Body of pancreas (tissue), 4 donors: Measurements from ENCODE around the gene GPR12. TPM values are rescaled to one million over a fixed set of nuclear protein-coding genes. Genes with fewer than 3 reads are reported as not detected.

Experiments
- ATAC-seq: fragments of 150-250 bp; one replicate; pipeline ENCODE4 v1.9.1; 2016
- DNase-seq, 4 donors: peaks; one replicate each; pipeline ENCODE4 v3.0.0-alpha.2; 2019
- H3K27ac ChIP-seq, 4 donors: fragments of 200-600 bp; sonication (generic); 1 replicate in 3 of 4; 2 replicates in 1 of 4; pipeline versions ENCODE4 v1.5.1 to v1.6.1; 2016 to 2019; ENCODE audit warnings: mild to moderate bottlenecking in 1 of 4, mixed read lengths in 1 of 4, moderate library complexity in 1 of 4
- H3K27me3 ChIP-seq, 2 donors: fragments of 200-600 bp; sonication (generic); one replicate each; pipeline ENCODE4 v1.6.0; 2016; ENCODE audit warnings: mild to moderate bottlenecking in 1 of 2
- H3K36me3 ChIP-seq, 2 donors: fragments of 200-600 bp; sonication (generic); replicated peaks in 1 of 2; 2 replicates each; pipeline ENCODE4 v1.5.1; 2016; ENCODE audit warnings: low read depth in 2 of 2; ENCODE audit not compliant: insufficient read depth in 1 of 2
- H3K4me1 ChIP-seq: fragments of 200-600 bp; sonication (generic); one replicate; pipeline ENCODE4 v1.6.0; 2016
- H3K4me3 ChIP-seq, 2 donors: fragments of 200-600 bp; sonication (generic); 1 replicate in 1 of 2; 2 replicates in 1 of 2; pipeline ENCODE4 v1.5.1; 2016 to 2019
- H3K9me3 ChIP-seq, 3 donors: fragments of 200-600 bp; sonication (generic); 1 replicate in 2 of 3; 2 replicates in 1 of 3; pipeline ENCODE4 v1.5.1; 2016
- POLR2A ChIP-seq, 3 donors: fragments of 450-650 bp; IDR thresholded peaks; one replicate each; pipeline ENCODE4 v1.6.1; 2016; ENCODE audit warnings: antibody characterized with exemption in 3 of 3, mild to moderate bottlenecking in 2 of 3
- WGBS, 2 donors: methylation state at CpG; one replicate each; pipeline ENCODE4 v1.1.5; 2017; 5-methylcytosine and 5-hydroxymethylcytosine counted together
- intact Hi-C: fragments of 100-400 bp; cut with DNase I; formaldehyde crosslinking; loops from one replicate; pipeline ENCODE4 v1.15.1; 2023
- total RNA-seq, 2 donors: library from RNA; depleted of rRNA; stranded (reverse); fragments of >200 nt; gene quantifications; one replicate each; pipeline ENCODE4 v1.1.0, GENCODE V29; 2016
- TF ChIP-seq, protein P1 (sequence below), 7 experiments: fragments of 450-650 bp in 4 of 7; fragments of 200-600 bp in 3 of 7; sonication (generic) in 3 of 7; IDR thresholded peaks; one replicate each; pipeline ENCODE4 v1.5.1; 2016 to 2019; ENCODE audit warnings: antibody characterized with exemption in 7 of 7

The GPR12 gene
- total RNA-seq, 2 donors from 2014 or later = not detected

DNA sequence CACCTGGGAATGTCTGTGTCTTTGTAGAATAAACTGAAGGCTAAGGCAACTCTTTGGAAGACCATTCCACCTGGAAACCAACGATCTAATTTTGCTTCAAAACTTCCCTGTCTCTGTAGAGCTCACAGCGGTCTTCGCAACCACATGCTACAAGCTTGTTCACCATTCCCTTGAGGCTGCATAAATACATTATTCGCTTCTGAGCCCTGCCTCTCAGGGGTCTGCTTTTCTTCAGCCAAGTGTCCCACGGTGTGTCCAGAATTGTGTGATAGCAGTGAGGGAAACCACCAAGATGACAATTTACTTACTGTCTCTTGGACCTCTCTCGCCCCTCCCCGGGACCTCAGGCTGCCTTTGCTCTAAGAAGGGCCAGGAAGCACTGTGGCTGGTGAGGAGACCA is 51.1 kb downstream of the GPR12 start:
- H3K4me3 ChIP-seq = no peak overlapping the region
- intact Hi-C loops = loop anchor here (10.0 kb wide), 1 partner anchor 215 kb away; no protein-coding TSS in a partner anchor
- H3K27me3 ChIP-seq = no peaks in the 10 kb centered on the region
- ATAC-seq (no peak), DNase-seq (no peak)
- TF ChIP-seq POLR2A (IDR thresholded peaks at IDR 0.05) = no peak
- TF ChIP-seq, protein P1, sequence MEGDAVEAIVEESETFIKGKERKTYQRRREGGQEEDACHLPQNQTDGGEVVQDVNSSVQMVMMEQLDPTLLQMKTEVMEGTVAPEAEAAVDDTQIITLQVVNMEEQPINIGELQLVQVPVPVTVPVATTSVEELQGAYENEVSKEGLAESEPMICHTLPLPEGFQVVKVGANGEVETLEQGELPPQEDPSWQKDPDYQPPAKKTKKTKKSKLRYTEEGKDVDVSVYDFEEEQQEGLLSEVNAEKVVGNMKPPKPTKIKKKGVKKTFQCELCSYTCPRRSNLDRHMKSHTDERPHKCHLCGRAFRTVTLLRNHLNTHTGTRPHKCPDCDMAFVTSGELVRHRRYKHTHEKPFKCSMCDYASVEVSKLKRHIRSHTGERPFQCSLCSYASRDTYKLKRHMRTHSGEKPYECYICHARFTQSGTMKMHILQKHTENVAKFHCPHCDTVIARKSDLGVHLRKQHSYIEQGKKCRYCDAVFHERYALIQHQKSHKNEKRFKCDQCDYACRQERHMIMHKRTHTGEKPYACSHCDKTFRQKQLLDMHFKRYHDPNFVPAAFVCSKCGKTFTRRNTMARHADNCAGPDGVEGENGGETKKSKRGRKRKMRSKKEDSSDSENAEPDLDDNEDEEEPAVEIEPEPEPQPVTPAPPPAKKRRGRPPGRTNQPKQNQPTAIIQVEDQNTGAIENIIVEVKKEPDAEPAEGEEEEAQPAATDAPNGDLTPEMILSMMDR (IDR thresholded peaks at IDR 0.05) = no peak
- no peak overlapping the region for H3K27ac ChIP-seq
- H3K36me3 ChIP-seq = no peaks in the 10 kb centered on the region
- no peaks in the 10 kb centered on the region for H3K4me1 ChIP-seq
- WGBS, 2 donors = 83 to 85% methylated on average over 7 of the region's 7 CpGs
- no peaks in the 10 kb centered on the region for H3K9me3 ChIP-seq

DNA sequence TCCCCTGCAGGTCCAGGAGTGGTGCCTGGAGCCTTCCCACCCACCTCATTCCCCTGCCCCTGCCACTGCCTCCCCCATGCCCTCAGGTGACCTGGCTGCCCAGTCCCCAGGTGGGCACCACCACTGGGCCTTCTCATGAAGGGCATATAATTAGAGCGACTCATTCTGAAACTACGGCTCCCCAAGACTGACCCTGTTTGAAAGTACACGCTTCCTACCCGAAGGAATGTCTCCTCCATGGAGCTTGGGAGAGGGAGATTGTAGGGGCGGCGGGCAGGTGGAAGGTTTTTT is 52.6 kb downstream of the GPR12 start:
- ATAC-seq = no peak
- intact Hi-C loops = loop anchor here (10.0 kb wide), 1 partner anchor 217 kb away; no protein-coding TSS in a partner anchor
- H3K4me3 ChIP-seq = no peak overlapping the region
- no peak for DNase-seq
- no peak overlapping the region for H3K27ac ChIP-seq
- no peaks in the 10 kb centered on the region for H3K36me3 ChIP-seq
- H3K27me3 ChIP-seq = no peaks in the 10 kb centered on the region
- no peak for TF ChIP-seq POLR2A (IDR thresholded peaks at IDR 0.05)
- TF ChIP-seq, protein P1 (IDR thresholded peaks at IDR 0.05) = no peak
- no peaks in the 10 kb centered on the region for H3K4me1 ChIP-seq
- WGBS, 2 donors = 65 to 74% methylated on average over 6 of the region's 6 CpGs
- H3K9me3 ChIP-seq = no peaks in the 10 kb centered on the region

DNA sequence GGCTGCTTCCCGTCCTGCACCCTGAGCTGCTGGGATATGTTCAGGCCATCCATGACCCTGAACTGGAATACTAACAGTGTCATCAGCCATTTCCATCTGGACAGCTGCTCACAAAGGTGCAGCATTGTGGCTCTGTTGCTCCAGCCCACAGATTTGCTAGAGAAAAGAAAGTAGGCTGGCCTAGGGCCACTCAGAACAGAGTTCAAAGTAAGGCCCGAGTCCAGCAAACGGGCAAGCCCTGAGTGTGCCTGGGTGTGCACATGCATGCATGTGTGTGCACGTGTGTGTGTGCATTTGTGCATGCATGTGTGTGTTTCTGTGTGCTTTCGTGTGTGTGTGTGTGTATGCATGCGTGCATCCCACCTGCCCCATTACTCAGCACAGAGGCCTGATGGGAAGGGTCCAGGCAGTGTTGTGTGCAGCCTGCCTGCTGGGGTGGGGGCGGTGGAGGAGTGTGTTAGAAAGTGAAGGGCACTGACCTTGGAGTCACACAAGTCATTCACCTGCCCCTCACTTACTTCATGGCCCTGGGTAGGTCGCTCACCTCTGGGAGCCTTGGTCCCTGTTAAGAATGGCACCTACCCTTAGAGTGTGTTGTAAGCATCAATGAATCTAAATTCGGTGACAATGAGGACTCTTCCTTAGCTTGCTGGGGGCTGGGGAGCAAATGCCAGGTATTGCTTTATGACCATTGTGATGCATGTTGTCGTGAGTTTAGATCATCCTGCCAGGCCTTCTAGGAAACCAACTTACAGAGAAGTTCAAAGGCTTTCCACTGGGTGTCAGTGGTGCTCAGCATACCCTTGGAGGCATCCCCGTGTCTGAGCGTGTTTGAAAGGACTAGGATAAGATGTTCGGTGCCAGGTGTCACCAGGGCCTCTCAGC is 53.2 kb downstream of the GPR12 start:
- Histone ChIP-seq H3K36me3 (no peaks in the 10 kb centered on the region), H3K9me3 (no peaks in the 10 kb centered on the region), H3K27me3 (no peaks in the 10 kb centered on the region), H3K4me1 (no peaks in the 10 kb centered on the region), H3K4me3 (no peak overlapping the region), H3K27ac (no peak overlapping the region)
- WGBS, 2 donors = 45 to 54% methylated on average over 10 to 13 of the region's 13 CpGs
- ATAC-seq (peak; percentile 42), DNase-seq (peak in 2 of 4 donors; percentile 20 to 38)
- no peak for TF ChIP-seq POLR2A (IDR thresholded peaks at IDR 0.05)
- TF ChIP-seq, protein P1 (IDR thresholded peaks at IDR 0.05) = peak in 4 of 7 experiments; percentile 27 to 45 (median 41)
- intact Hi-C loops = loop anchor here (10.0 kb wide), 1 partner anchor 217 kb away; no protein-coding TSS in a partner anchor

DNA sequence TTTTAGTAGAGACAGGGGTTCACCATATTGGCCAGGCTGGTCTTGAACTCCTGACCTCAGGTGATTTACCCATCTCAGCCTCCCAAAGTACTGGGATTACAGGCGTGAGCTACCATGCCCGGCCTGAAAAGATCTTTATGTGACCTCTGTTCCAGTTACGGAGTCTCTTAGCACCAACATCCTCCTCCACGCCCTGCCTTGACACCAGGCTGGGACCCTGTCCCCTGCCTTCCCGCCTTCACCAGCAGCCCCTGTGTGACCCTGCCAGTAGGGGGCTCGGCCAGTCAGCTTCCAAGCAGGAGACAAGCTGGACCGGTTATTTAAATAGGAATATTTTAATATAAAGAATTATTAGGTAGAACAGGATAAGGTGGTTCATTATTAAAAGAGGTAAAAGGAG is 54.2 kb downstream of the GPR12 start:
- intact Hi-C loops = loop anchor here (10.0 kb wide), 1 partner anchor 218 kb away; no protein-coding TSS in a partner anchor
- H3K36me3 ChIP-seq = no peaks in the 10 kb centered on the region
- DNase-seq = no peak
- TF ChIP-seq, protein P1 (IDR thresholded peaks at IDR 0.05) = no peak
- no peak for TF ChIP-seq POLR2A (IDR thresholded peaks at IDR 0.05)
- no peak overlapping the region for H3K4me3 ChIP-seq
- H3K4me1 ChIP-seq = no peaks in the 10 kb centered on the region
- WGBS, 2 donors = 40 to 43% methylated on average over 7 of the region's 7 CpGs
- no peak overlapping the region for H3K27ac ChIP-seq
- no peaks in the 10 kb centered on the region for H3K27me3 ChIP-seq
- no peaks in the 10 kb centered on the region for H3K9me3 ChIP-seq
- ATAC-seq = no peak
